ENCODE data around the gene NUDT8.
"Not testable (repeated sequence)": the region's sequence is repeated elsewhere in the genome, so short reads cannot be mapped to it uniquely, and the experiment has no call there.

NUDT8 gene

DNA sequence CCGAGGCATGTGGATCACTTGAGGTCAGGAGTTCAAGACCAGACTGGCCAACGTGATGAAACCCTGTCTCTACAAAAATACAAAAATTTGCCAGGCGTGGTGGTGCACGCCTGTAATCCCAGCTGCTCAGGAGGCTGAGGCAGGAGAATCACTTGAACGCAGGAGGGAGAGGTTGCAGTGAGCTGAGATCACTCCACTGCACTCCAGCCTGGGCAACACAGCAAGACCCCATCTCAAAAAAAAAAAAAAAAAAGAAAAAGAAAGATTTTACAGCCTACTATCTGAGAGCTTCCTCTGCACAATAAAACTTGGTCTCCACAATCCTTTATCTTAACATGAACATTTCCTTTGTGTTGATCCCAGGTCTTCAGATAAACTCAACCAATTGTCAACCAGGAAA lies 31.0 kb upstream of the NUDT8 start:
- DNase-seq (ENCODE audit: low read depth in 1 of 2, low spot score in 1 of 2) = not testable (repeated sequence)

DNA sequence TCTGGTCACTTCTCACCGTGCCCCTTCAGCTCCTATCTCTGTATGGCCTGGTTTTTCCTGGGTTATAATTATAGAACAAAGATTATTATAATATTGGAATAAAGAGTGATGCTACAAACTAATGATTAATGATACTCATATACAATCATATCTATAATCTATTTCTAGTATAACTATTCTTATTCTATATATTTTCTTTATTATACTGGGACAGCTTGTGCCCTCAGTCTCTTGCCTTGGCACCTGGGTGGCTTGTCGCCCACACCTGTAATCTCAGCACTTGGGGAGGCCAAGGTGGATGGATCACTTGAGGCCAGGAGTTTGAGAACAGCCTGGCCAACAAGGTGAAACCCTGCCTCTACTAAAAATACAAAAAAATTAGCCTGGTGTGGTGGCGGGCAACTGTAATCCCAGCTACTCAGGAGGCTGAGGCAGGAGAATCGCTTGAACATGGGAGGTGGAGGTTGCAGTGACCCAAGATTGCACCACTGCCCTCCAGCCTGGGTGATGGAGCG lies 30.0 kb upstream of the NUDT8 start:
- not testable (repeated sequence) for DNase-seq (ENCODE audit: low read depth in 1 of 2, low spot score in 1 of 2)

DNA sequence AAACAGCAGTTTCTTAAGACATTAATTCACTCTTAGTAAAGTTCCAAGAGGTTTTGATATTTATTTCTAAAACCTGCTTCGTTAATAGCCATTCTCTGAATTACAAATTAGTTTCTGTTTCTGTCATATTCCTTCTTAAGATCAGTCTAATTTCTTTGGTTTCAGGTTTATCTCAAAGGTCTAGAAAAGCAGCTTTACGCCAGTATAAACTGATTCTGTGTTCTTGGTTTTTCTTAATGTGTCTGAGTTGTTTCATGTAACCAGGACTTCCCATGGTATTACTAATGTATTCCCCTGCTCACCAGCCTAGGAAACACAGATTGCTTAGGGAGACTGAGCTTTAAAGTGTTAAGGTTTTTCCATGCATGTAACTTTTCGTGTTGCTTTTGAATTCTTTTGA lies 27.6 kb upstream of the NUDT8 start:
- DNase-seq (ENCODE audit: low read depth in 1 of 2, low spot score in 1 of 2) = no peak

DNA sequence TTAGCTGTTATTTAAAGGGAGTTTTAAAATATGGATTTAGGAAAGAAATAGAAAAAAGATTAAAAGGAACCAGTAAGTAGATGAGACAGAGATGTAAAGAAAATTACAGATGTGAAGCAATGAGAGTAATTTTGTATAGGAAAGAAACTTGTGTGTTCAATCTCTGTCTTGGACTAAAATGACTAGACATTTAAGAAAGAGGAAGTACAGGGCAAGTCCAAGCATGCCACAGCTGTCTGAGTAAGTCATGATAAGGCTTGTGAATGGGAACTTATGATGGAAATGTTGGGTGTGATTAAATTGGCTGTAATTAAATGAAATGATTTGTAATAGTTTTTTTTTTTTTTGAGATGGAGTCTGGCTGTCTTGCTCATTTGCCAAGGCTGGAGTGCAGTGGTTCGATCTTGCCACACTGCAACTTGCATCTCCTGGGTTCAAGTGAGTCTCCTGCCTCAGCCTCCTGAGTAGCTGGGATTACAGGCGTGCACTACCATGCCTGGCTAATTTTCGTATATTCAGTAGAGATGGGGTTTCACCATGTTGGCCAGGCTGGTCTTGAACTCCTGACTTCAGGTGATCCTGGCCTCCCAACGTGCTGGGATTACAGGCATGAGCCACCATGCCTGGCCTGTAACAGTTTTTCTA lies 26.7 kb upstream of the NUDT8 start:
- no peak for DNase-seq (ENCODE audit: low read depth in 1 of 2, low spot score in 1 of 2)

DNA sequence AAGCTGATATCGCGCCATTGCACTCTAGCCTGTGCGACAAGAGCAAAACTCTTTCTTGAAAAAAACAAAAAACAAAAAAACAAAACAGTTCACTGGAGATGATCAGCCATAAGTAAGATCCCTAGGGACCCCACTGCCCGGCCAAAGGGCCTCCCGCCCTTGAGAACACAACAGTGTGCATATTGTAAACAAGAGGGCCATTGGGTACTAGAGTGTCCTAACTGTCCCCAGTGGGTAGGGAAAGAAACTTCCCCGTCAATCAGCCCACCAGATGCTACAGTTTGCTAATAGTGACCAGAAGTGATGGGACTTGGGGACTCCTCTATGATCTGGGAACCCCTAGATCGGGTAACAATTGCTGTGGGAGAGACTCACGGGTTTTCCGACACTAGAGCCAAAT lies 24.5 kb upstream of the NUDT8 start:
- no peak for DNase-seq (ENCODE audit: low read depth in 1 of 2, low spot score in 1 of 2)

DNA sequence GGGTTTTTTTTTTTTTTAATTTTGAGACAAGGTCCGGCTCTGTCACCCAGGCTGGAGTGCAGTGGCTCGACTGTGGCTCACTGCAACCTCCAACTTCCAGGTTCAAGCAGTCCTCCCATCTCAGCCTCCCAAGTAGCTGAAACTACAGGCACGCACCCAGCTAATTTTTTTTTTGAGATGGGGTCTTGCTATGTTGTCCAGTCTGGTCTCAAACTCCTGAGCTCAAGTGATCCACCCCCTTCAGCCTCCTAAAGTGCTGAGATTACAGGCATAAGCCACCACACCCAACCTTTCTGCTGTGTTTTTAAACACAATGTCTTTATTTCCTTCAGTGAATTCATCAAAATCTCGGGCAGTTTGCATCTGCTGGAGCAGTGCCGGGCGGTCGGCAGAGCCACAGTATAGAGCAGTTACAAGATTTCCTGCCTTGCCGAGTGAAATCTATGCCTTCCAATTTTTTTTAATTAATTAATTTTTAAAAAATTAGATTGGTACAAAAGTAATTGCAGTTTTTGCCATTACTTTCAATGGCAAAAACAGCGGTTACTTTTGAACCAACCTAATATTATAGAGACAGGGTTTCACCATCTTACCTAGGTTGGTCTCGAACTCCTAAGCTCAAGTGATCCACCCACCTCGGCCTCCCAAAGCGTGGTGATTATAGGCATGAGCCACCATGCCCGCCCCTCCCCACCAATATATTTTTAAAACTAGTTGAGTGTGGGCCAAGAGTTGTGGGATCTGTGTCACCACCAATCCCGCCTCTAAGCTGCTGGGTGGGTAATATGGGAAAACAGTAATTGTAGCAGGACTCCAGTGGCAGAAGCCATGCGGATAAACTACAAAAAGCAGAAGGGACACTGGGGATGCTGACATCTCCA lies 23.5 kb upstream of the NUDT8 start:
- no peak for DNase-seq (ENCODE audit: low read depth in 1 of 2, low spot score in 1 of 2)

DNA sequence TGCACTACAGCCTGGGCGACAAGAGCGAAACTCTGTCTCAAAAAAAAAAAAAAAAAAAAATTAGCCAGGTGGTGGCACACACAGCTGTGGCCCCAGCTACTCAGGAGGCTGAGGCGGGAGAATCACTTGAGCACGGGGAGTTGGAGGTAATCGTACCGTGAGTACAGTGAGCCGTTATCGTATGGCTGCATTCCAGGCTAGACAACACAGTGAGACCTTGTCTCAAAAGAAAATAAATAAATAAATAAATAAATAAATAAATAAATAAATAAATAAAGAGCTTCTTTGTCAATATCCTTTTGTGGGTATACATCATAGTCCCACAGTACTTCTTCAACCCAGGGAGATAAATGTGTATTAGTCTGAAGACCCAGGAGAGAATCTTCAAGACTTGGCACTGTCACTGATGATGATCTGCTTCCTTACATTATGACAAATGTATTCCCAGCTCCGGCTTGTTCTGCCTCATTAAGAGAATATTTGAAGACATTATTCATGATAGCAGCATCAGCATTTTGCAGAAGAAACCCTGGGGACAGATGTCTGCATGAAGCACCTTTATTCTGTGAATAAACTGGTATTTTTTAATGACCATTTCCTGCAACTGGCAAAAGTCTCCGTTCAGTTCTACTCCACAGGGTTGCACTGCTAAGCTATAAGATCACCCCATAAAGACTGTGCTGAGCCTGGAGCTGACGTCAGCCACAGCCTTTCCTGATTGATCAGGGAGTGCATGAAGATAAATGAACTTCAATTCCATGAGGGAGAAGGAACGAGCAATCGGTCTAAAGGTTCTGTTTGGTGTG lies 22.4 kb upstream of the NUDT8 start:
- no peak for DNase-seq (ENCODE audit: low read depth in 1 of 2, low spot score in 1 of 2)

DNA sequence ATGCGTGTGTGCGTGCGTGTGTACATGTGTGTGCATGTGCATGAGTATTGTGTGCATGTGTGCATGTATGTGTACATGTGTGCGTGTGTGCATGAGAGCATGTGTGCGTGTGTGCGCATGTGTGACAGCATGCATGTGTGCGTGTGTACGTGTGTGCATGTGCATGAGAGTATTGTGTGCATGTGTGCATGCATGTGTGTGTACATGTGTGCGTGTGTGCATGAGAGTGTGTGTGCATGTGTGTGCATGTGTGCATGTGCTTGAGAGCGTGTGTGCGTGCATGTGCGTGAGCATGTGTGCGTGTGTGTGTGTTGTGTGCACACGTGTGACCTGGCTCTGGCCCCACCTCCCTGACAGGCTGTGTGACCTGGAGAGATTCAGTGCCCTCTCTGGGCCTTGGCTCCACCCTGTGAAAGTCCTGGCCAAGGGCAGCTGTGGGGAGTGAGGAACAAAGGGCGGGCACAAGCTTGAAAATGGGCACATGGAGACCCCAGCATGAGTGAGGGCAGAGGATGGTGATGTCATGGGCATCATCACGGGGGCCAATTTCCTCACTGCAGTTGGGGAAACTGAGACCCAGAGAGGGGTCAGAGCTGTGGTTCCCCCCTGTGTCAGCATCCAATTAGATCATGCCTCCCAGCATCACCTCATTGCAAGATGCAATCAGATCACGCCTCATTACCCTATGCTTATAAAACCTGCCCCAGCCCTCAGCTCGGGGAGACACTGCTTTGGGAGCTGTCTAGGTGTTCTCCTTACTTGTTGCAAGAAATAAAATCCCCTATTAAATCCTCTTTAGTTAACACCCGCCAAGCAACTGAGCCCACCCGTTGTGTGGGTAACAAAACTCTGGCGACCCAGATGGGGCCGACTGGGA lies 20.1 kb upstream of the NUDT8 start:
- DNase-seq (ENCODE audit: low read depth in 1 of 2, low spot score in 1 of 2) = no peak

DNA sequence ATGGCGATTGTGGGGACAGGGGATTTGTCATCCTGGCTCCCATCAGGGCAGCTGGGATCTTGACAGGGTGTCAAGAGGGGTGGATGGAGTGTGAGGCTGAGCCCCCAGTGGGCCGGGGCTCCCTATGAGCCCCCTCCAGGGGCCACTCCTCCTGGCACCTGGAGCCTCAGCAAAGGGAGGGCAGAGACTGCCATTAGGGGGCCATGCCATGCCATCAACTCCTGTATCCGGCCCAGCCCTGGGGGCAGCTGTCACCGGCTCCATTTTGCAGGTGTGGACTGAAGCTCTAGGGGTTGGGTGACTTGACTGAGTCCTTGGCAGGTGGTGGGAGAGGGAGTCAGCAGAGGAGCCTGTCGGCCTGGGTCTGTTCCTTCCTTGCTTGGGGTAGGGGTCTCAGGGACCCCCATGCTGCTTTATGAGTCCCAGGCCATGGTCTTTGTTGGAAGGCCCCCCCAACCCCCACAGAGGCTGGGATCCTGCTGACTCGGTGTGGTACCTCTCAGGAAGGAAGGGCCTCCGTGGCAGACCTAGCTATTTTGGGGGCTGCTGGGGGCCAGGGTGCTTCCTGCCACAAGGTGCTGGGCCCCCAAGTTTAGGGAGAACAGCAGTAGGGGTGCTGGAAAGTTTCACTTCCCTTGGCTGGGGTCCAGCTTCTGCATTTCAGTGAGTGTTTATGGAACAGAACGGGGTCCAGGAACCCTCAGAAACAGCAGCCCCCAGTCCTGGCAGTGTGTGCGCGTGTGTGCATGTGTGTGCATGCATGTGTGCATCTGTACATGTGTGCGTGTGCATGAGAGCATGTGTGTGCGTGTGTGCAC lies 19.3 kb upstream of the NUDT8 start:
- no peak for DNase-seq (ENCODE audit: low read depth in 1 of 2, low spot score in 1 of 2)

DNA sequence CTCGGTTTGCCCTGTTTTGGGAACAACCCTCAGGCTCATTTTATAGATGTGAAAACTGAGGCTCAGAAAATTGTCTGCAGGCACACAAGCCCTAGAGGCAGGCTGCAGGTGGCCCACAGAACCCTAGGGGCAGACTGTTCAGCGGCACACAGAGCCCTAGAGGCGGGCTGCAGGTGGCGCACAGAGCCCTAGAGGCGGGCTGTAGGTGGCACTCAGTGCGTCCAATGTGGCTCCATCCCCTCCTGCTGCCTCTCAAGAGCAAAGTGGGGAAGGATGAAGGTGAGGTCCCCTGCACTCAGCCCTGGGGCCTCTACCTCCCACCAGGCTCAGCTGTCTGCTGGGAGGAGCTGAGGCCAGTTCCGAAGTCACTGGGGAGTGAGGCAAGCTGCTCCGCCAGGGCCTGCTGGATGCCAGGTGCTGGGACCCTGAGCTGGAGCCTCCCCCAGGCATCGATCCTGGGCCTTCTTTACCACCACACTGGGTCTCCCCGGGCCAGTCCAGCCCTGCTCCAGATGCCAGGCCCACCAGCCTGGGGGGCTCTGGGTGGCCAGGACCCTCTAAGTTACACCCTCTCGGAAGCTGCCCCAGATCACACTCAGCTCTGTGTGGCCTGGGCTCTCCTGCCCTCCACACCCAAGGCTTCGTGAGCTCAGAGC lies 18.5 kb upstream of the NUDT8 start:
- DNase-seq (ENCODE audit: low read depth in 1 of 2, low spot score in 1 of 2) = no peak

DNA sequence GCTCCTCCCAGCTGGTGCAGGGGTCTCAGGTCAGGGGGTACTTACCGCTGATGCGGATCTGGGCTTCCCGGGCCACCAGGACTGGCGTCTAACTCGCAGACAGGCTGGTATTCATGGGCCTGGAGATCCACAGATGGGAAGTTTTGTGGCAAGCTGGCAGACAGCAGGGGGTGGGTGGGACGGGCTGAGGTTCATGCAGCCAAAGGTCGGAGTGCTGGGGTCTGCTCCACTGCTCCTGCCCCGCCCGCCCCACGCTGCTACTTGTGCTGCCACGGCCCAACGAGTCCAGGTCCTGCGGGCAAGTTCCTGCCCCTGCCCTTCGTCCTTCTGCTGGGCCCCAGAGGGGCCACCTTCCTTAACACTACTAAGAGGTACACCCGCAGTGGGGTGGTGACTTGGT lies 17.7 kb upstream of the NUDT8 start:
- no peak for DNase-seq (ENCODE audit: low read depth in 1 of 2, low spot score in 1 of 2)

DNA sequence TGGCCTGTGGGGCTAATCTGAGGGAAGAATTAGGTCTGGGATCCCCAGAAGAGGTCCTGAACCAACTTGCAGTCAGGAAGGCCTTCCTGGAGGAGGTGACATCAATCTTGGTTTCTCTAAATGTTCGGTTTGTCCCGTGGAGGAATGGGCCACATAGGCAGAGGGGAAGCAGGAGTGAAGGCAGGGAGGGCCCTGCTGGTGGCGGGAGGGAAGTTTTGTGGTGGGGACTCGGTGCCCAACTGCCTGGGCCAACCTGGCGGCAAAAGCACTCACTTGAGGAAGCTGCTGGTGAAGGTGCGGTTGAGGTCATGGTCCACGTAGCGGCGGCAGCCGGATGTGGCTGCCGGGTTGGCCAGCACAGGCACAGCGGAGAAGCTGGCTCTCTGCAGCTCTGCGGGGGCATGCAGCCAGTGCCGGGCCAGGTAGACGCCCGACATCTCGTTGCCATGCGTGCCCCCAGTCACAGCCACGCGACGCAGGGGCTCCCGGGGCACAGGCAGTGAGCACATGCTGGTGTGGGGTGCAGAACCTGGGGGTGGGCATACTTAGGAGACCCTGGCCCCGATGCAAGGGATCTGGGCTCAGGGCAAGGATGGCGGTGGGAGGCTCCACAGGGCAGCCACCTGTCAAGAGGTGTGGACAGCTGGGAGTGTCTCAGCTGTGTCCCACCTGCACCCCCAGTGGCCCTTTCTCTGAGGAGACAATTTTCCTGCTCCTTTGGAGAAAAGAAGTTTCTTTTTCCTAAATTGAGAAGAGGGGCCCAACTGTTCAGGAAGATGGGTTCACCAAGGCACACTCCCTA lies 17.0 kb upstream of the NUDT8 start:
- no peak for DNase-seq (ENCODE audit: low read depth in 1 of 2, low spot score in 1 of 2)

DNA sequence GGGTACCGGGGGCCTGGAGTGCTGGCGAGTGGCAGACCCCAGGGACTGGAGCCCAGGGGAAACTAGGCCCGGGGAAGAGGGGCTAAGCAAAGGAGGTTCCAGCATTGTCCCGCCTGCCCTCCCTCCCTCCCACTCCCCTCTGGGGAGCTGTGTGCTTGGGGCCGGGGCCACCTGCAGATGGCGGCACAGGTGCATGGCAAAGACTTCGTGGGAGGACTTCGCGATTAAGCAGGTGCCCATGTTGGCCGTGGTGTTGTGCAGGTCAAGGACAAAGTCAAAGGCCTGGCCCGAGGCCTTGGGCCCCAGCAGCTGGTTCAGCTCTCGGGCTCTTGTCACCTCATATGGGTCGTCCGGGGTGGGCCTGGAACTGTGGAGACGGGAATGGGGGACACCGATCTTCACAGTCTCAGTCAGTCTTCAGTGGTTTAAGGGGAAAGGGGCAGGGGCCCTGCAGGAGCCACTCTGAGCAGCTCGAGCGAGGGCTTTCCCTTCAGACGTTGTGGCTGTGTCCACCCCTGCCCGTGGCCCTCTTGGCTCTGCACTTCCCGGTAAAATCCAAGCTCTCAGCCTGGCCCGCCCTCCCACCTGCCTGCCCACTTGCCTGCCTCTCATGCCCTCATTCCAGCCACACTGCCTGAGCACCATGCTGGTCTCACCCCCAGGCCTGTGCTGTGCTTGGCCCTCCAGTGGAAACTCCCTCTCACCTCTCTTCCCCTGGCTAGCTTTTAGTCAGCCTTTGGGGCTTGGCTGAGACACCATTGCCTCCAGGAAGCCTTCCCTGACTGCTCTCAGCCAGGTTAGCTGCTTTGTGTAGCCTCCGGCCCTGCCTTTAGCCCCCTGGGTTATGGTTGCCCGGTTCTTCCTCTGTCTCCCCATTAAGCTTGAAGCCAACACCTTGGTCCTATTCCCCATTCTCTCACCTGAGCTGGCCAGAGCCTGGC lies 16.1 kb upstream of the NUDT8 start:
- no peak for DNase-seq (ENCODE audit: low read depth in 1 of 2, low spot score in 1 of 2)

DNA sequence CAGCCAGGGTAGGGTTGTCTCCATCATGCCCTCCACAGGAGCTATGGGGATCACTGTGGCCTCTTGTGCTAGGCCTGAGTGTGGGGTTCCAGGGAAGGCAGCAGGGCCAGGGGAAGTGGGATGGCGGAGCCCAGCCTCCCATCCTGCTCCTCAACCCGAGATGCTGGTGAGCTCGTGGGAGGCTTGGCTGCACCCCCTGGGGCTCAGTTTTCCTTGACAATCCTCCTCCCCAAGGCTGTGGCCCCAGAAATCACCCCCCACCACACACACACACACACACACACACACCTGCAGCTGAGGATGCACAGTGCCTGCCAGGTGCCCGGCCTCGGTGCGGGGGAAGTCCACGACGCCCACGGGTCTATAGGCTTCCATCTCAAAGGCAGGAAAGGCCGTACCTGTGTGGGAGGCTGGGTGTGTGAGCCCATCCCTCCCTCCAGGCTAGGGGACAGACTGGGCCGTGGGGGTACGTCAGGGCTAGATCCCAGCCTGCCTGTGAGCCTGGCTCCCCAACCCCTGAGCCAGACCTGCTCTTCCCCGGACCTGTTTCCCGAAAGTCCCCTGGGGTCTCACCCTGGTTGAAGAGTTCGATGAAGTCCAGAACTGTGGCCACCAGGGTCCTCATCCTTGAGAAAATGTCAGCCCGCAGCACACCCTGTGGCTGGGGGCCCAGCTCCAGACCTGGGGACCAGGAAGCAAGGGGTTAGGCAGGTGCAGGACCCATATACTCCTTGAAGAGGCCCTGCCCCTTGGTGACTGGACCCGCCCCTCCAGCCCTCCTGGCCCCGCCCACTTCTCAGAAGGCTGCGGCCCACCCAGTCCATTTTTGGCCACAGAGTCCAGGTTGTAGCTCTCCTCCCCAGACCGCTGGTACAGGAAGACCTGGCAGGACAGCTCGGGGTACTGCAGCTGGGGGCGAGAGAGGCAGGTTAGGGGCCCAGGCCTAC lies 15.0 kb upstream of the NUDT8 start:
- DNase-seq (ENCODE audit: low read depth in 1 of 2, low spot score in 1 of 2) = no peak

DNA sequence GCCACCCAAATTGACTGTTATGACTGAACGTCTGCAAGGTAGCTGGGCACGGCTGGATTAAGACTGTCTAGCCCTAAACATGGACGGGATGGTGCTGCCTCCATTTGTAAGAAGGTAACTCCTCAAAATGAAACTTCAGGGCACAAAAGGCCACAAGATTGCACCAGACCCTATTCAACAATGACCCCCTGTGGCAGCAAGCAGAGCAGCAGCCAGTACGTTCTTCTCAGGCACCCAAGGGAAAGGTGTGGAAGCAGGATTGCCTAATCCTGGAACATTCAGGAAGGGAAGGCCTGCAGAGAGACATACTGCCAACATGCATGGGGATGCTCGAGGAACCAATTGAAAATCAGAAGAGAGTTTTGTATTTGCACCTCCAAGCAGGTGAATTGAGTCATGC lies 14.3 kb upstream of the NUDT8 start:
- no peak for DNase-seq (ENCODE audit: low read depth in 1 of 2, low spot score in 1 of 2)
